Ammon's horn (tissue), 1 donor: Measurements from ENCODE around the gene TMSB10.
"Not testable (repeated sequence)": the region's sequence is repeated elsewhere in the genome, so short reads cannot be mapped to it uniquely, and the experiment has no call there.

Experiments used
- DNase-seq: peaks from one replicate; pipeline ENCODE4 v3.0.0-alpha.2; 2016; ENCODE audit warnings: low spot score

Gene TMSB10

DNA sequence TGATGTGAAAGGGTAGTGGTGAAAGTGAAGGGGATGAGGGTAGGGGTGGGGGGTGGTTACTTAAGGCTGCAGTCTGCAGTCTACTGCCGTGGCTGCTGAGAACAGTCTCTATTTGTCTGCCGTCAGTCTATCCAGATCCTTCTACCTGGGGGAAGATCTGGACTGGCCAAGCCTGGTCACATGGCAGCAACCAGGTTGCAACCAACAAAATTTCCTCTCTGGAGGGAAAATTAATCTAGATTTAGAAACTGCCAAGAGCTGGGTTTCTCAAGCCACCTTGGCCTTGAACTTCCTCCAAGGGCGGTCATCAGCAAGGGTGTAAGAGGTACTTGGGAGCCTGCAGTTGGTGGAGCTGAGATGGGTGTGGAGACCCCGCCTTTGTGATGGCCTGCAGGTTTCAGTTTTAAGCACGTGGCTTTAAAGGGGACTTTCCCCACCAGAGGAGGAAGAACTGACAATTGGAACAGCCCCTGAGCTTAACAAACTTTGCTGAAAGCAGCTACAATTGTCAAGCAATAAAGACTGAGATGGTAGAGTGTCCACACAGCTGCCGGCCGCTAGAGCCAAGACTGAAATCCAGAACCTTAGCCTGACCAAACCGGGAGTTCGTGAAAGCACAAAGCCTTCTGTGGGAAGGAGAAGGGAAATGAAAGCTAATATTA lies 34.1 kb downstream of the TMSB10 start:
- no peak for DNase-seq

DNA sequence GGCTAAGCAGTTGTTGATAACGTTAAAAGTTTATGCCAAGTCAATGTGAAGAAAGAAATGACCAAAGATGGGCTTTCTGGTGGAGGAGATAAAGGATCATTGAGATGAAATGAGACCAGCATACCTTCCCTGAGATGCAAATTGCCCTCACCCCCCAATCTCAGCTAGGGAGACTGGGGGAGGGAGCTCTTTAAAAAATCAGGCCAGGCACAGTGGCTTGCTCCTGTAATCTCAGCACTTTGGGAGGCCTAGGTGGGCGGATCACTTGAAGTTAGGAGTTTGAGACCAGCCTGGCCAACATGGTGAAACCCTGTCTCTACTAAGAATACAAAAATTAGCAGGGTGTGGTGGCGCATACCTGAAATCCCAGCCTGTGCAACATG lies 34.6 kb downstream of the TMSB10 start:
- no peak for DNase-seq

DNA sequence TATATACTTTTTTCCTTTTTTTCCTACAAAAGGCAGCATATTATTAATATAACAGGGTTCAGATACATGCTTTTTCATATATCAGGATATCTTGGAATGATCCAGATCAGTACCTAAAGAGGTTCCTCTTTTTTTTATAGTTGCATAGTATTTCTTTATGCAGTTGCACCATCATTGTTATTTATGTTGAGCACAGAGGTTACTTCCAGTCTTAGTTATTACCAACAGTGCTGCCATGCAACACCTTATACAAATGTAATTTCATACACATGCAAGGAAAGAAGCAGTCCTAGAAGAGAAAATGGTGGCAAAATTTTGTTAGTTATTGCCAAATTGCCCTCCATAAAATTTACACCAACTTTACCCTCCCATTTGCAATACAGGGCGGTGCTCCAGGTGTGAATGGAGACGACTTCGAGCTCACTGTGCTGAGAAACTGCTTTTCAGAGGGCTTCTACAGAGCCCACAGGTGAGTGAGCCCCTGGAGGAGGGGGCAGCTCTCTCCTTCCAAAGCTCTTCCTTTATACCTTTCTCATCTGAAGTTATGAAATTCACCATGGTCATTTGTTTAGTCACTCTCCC lies 35.5 kb downstream of the TMSB10 start:
- no peak for DNase-seq

DNA sequence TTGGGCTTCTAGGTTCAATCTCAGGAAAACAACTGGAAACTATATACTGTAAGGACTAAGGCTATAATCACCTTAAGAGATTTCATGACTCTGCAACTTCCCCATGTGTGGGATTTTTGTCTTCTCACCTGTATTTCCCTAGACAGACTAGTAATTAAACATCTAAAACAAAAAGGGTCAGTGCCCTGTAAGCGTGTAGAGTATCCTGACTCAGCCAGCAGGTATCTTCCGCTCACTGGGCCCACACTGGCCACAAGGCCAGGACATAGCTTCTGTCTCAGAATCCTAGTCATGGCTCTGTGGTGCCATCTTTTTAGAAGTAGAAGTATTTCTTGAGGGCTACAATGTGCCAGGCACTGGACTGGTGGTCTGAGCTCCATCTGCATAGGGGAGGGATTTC lies 36.7 kb downstream of the TMSB10 start:
- no peak for DNase-seq

DNA sequence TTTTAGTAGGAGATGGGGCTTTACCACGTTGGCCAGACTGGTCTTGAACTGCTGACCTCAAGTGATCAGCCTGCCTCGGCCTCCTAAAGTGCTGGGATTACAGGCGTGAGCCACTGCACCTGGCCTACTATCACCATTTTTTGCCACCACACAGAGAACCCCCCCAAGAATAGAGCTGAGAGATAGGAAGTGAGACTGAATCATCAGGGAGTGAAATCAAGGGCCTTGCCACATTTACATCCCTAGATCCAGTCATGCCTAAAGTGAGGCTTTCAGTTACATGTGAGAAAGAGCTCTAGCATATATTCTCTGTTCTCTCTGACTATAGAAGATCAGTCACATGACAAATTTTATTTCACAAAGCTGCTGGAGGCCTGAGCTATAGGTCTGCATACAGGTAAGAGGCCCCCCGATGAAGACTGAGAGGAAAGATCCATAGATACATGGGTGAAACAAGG lies 37.5 kb downstream of the TMSB10 start:
- DNase-seq: no peak

DNA sequence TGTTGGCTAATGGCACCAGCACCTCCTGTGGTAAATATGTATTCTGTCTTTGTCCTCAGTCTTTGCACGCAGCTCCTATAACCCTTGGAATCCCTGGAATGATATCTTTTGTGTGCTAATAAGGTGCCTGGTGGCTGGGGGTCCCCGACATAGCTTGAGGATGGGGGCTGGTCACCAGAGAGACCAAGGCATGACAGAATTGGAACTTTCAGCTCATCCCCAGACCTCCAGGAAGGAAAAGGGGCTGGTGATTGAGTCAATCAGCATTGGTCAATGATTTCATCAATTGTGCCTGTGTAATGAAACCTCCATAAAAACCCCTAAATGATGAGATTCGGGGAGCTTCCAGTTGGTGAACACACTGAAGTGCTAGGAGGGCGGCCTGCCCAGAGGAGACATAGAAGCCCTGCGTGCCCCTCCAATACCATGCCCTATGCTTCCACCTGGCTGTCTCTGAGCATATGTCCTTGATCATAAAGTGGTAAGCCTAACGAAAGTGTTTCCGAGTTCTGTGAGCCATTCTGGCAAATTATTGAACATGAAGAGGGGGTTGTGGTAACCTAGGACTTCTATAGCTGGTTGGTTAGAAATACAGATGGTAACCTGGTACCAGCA lies 38.9 kb downstream of the TMSB10 start:
- DNase-seq: no peak

DNA sequence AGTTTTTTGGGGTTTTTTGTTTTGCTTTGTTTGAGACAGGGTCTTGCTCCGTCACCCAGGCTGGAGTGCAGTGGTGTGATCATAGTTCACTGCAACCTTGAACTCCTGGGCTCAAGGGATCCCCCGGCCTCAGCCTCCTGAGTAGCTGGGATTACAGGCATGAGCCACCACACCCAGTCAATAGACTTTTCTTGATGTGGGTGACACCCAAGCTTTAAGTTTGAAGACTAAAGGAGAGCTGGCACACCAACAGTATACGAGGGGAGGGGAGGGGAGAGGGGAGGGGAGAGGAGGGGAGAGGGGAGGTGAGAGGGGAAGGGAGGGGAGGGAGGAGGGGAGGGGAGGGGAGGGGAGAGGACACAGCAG lies 40.4 kb downstream of the TMSB10 start:
- DNase-seq: not testable (repeated sequence)

DNA sequence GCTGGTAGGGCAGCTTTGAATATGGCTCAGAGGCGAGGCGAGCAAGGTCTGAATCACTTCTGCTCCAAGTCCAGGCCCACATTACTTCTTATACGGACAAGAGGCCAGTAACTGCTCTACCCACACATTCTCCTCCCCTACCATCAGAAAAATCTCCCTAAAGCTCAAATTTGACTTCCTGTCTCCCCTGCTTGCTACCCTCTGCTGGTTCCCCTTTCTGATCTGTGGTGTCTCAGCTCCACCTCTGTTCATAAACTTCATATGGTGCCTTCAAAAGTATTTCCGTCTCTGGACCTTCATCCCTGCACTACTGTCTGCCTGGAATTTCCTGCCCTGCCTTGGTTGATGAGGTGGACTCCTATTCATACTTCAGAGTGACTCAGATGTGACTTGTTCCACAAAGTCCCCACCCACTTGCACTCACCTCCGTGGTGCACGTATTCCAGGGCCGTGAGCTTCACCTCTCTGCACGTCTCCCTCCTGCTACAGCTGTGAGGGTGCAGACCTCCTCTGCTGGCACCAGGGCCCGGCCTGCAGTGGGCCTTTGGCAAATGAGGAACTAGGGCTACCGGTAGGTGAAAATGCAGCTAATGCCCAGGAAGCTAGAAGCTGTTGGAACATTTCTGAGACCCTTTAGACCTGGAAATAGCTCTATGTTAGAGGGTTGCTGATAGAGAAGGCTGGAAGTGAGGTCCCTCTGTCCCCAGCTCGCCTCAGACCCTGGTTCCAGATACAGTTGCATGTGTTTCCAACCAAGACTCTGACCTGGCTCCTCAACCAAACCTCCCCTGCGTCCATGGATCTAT lies 41.0 kb downstream of the TMSB10 start:
- no peak for DNase-seq

DNA sequence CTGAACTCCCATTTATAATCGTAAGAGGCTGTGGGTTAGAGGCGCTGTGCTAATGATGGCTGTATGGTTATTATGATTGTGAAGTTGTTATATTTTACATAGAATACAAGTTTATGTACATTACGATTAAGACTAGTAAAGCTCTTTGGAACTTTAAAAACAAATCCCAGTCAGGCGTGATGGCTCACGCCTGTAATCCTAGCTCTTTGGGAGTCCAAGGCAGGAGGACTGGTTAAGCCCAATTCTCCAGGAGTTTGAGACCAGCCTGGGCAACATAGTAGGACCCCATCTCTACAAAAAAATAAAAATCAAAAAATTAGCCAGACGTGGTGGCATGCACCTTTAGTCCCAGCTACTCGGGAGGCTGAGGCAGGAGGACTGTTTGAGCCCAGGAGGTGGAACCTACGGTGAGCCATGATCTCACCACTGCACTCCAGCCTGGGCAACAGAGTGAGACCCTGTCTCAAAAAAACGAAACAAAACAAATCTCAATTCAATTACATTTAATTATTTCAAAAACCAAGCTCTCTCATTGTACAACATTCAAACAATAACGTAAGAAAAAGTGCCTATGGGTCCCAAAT lies 41.6 kb downstream of the TMSB10 start:
- DNase-seq: no peak

DNA sequence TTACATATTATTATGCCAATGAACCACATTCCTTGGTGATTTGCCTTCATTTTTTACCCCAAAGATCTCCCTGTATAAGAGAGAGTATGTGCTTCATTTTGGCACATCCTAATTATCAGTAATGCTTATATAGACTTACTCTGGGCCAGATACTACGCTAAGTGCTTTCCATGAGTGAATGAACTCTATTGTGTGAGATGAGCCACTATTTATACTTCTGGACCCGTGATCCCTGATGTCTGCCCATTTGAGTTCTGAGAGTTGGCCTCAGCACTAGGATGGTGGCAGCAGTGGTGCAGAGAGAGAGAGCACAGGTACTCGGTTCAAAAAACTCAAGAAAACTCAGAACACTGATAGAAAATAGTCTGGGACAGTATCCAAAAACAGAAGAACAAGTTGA lies 48.1 kb downstream of the TMSB10 start:
- no peak for DNase-seq

DNA sequence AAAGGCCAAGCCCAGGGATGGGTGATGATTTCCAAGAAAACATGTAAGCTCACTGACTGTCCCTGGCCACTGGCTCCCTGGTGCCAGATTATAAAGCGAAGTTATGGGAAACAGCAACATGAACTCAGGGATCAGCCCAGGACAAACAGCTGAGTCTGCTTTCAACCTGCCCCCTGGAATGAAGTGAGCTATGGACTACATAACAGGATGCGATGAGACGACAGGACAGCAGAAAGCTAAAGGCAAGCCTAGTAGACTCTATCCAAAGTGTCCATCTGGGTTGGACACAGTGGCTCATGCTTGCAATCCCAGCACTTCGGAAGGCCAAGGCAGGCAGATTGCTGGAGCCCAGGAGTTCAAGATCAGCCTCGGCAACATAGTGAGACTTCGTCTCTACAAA lies 48.9 kb downstream of the TMSB10 start:
- DNase-seq: no peak
